SKM-1 treated with dmso at 0.1 percent for 144 hours (cell line): ENCODE data around the gene ASB16.

Source experiments
- DNase-seq: peaks from one replicate; lab custom pipeline; 2025; ENCODE audit not compliant: unreplicated experiment; lab: John Stamatoyannopoulos, UW

Gene ASB16

GRCh38 chr17:44147812-44148211, 22.7 kb upstream of the ASB16 start:
- no peak for DNase-seq

- DNase-seq, result peak; percentile 49
Observed at GRCh38 chr17:44149066-44149465, 21.4 kb upstream of the ASB16 start.

- DNase-seq, result no peak
Observed at GRCh38 chr17:44149750-44150329, 20.7 kb upstream of the ASB16 start.

DNA sequence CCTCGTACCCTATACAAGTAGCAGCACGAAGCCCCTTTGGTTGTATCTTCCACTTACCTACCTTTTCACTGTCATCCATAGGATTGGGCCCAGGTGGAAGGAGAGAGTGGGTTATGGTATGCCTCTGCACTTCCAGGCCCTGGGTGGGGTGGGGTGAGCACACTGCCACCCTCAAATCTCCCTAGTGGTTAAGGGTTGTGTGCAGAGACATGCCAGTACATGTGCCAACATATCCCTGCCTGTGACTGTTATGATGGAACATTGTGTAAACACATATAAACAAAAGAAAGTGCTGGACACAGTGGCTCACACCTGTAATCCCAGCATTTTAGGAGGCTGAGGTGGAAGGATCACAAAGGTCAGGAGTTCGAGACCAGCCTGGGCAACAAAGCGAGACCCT, 17.6 kb upstream of the ASB16 start:
- no peak for DNase-seq

GRCh38 chr17:44155488-44155887, 15.0 kb upstream of the ASB16 start:
- no peak for DNase-seq

DNA sequence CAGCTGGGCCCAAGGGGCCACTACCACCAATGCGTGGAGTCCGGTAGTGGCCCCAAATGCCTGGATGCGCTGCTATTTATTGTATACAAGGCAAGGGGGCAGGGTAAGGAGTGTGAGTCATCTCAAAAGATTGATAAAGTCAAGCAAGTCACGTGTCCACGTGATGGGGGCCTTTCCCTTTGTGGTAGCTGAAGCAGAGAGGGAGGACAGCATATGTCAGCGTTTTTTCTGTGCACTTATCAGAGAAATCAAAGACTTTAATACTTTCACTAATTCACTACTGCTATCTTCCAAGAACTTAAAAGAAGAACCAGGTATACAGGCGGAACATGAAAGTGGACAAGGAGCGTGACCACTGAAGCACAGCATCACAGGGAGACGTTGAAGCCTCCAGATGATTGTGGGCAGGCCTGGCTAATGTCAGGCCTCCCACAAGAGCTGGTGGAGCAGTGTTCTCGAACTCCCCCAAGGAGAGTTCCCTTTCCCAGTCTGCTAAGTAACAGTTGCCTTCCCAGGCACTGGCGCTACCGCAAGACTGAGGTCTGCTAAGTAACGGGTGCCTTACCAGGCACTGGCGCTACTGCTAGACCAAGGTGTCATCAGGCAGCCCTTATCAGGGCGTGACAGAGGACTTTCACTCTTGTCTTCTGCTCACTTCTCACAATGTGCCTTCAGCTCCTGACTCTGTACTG, 10.8 kb upstream of the ASB16 start:
- DNase-seq, result no peak

GRCh38 chr17:44164476-44164875, 6.0 kb upstream of the ASB16 start:
- DNase-seq, result no peak

- DNase-seq, result no peak
Observed at GRCh38 chr17:44167181-44167861, 3.2 kb upstream of the ASB16 start.

DNA sequence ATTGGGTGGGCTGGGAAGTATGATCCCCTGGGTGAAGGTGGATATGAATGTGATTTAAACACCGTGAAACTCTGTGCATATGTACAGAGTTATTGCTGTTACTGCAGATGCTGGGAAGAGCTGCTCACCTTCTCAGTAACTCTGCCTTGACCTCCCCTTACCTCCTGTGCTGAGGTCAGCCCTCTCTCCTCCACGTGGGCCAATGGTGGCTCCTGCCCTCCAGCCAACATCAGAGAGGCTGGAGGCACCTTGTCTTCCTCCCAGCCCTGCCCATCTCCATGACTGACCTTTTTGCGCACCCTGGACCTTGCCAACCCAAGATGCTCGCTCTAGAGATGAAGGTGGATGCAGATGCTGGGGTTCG, 387 bp upstream of the ASB16 start:
- DNase-seq, result no peak

DNA sequence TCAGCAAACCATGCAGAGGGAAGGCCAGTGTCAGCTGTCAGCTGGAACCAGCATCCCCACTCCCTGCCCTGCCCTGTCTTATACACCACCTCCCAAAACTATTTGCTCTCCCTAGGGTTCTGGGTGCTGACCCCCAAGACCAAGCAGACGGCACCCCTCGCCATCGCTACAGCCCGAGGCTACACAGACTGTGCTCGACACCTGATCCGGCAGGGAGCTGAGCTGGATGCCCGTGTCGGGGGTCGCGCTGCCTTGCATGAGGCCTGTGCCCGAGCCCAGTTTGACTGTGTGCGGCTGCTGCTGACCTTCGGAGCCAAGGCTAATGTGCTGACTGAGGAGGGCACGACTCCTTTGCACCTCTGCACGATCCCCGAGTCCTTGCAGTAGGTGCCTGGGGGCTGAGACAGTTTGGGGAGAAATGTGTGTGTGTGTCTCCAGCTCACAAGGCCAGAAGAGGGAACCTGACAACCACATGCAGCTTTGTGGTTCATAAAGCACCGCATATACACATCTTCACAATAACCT, 1.5 kb downstream of the ASB16 start:
- no peak for DNase-seq

- DNase-seq, result no peak
Observed at GRCh38 chr17:44174427-44174826, 3.9 kb downstream of the ASB16 start.

GRCh38 chr17:44176257-44176656, 5.8 kb downstream of the ASB16 start:
- no peak for DNase-seq

DNA sequence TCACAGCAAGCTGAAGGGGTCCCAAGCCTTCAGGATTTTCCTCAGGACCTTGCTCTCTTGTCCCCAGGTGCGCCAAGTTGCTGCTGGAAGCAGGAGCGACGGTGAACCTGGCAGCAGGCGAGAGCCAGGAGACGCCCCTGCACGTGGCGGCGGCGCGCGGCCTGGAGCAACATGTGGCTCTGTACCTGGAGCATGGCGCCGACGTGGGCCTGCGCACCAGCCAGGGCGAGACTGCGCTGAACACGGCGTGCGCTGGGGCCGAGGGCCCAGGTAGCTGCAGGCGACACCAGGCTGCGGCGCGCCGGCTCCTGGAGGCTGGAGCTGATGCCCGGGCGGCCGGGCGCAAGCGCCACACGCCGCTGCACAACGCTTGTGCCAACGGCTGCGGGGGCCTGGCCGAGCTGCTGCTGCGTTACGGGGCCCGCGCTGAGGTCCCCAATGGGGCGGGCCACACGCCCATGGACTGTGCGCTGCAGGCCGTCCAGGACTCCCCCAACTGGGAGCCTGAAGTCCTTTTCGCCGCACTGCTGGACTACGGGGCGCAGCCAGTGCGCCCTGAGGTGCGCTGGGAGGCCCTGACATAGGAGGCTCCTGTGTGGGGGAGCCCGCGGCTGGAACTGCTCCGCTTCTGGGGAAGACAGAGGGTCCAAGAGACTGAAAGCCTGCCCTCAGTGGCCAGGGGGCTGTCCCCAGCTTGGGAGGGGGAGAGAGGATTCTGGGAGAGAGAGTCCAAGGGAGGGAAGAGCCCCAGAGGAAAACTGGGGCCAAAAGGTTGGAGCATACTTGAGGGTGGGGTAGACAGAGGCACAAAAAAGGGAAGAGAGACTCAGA, 6.4 kb downstream of the ASB16 start:
- DNase-seq, result no peak

DNA sequence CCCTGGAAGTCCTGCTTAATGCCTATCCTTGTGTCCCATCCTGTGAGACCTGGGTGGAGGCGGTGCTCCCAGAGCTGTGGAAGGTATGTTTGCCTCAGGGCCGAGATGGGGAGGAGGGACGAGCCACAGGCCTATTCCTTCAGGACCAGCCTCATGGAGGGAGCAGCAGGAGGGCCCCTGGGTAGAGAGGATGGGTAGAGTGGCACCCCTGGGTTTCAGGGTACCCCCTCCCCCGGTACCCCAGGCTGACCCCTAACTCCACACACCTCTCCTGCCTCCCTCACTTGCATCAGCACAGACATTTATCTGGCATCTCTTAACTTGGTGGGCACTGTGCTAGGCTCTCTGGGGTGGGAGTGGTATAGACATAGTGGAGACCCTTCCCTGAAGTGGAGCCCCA, 7.1 kb downstream of the ASB16 start:
- no peak for DNase-seq

GRCh38 chr17:44178133-44178532, 7.6 kb downstream of the ASB16 start:
- DNase-seq, result no peak

GRCh38 chr17:44183024-44183423, 12.5 kb downstream of the ASB16 start:
- DNase-seq, result no peak

- DNase-seq, result no peak
Observed at GRCh38 chr17:44184212-44184810, 13.8 kb downstream of the ASB16 start.

- peak; percentile 99 for DNase-seq
Observed at GRCh38 chr17:44186307-44187130, 16.0 kb downstream of the ASB16 start, which contains the start of gene TMUB2. TMUB2 (plus strand) TSS chr17:44186972; CDS start chr17:44187709, 737 bp downstream.

GRCh38 chr17:44187131-44187899, 16.8 kb downstream of the ASB16 start:
- DNase-seq, result peak; percentile 68
